Measurements from ENCODE around the gene MRPL37.

The MRPL37 gene

GRCh38 chr1:54234284-54234683 lies 34.3 kb downstream of the MRPL37 start:
- H3K4me3 ChIP-seq (ENCODE audit: low read length, poor library complexity, severe bottlenecking), result no peak overlapping the region
- H3K27me3 ChIP-seq (ENCODE audit: insufficient read depth, low read length, poor library complexity, severe bottlenecking), result no peaks in the 10 kb centered on the region
- H3K4me2 ChIP-seq (ENCODE audit: low read depth, low read length, poor library complexity, severe bottlenecking), result no peak overlapping the region
- H3K9ac ChIP-seq (ENCODE audit: low read depth, low read length, poor library complexity, severe bottlenecking), result no peak overlapping the region
- H3K9me3 ChIP-seq (ENCODE audit: insufficient read depth, low read depth, low read length), result no peaks in the 10 kb centered on the region
- H3F3A ChIP-seq (ENCODE audit: low read depth), result no peaks in the 10 kb centered on the region
- no peaks in the 10 kb centered on the region for H3K79me2 ChIP-seq (ENCODE audit: insufficient read depth, low read length)
- no peaks in the 10 kb centered on the region for H4K20me1 ChIP-seq (ENCODE audit: insufficient read depth, low read length, poor library complexity, severe bottlenecking)
- peaks cover 31% of the 10 kb centered on the region; the same call in 1 of the 2 replicates for H3K36me3 ChIP-seq (ENCODE audit: insufficient read depth, low read length)
- H2AFZ ChIP-seq (ENCODE audit: low read length), result no peak overlapping the region
- no peaks in the 10 kb centered on the region for H3K9me2 ChIP-seq (replicated peaks; ENCODE audit: low read depth, low read length)
- H3K4me1 ChIP-seq (ENCODE audit: insufficient read depth, low read length, poor library complexity, severe bottlenecking), result no peaks in the 10 kb centered on the region
- no peak for TF ChIP-seq CTCF (conservative IDR thresholded peaks at IDR 0.05; ENCODE audit: low read length)
- no peak for TF ChIP-seq EZH2phosphoT487 (IDR thresholded peaks at IDR 0.05; ENCODE audit: borderline replicate concordance)

- Histone ChIP-seq H2AFZ (ENCODE audit: low read length) (no peak overlapping the region), H3K79me2 (ENCODE audit: insufficient read depth, low read length) (no peaks in the 10 kb centered on the region), H4K20me1 (ENCODE audit: insufficient read depth, low read length, poor library complexity, severe bottlenecking) (no peaks in the 10 kb centered on the region), H3F3A (ENCODE audit: low read depth) (no peaks in the 10 kb centered on the region), H3K36me3 (ENCODE audit: insufficient read depth, low read length) (peaks cover 51% of the 10 kb centered on the region; the same call in 1 of the 2 replicates), H3K4me1 (ENCODE audit: insufficient read depth, low read length, poor library complexity, severe bottlenecking) (no peaks in the 10 kb centered on the region), H3K9me2 (replicated peaks; ENCODE audit: low read depth, low read length) (no peaks in the 10 kb centered on the region), H3K9me3 (ENCODE audit: insufficient read depth, low read depth, low read length) (no peaks in the 10 kb centered on the region), H3K4me3 (ENCODE audit: low read length, poor library complexity, severe bottlenecking) (no peak overlapping the region), H3K9ac (ENCODE audit: low read depth, low read length, poor library complexity, severe bottlenecking) (no peak overlapping the region), H3K27me3 (ENCODE audit: insufficient read depth, low read length, poor library complexity, severe bottlenecking) (no peaks in the 10 kb centered on the region), H3K4me2 (ENCODE audit: low read depth, low read length, poor library complexity, severe bottlenecking) (no peak overlapping the region)
- TF ChIP-seq EZH2phosphoT487 (IDR thresholded peaks at IDR 0.05; ENCODE audit: borderline replicate concordance) (no peak), CTCF (conservative IDR thresholded peaks at IDR 0.05; ENCODE audit: low read length) (no peak)
These were observed 37.6 kb downstream of the MRPL37 start for GRCh38 chr1:54237586-54237985.

- no peaks in the 10 kb centered on the region for H4K20me1 ChIP-seq (ENCODE audit: insufficient read depth, low read length, poor library complexity, severe bottlenecking)
- no peaks in the 10 kb centered on the region for H3K27me3 ChIP-seq (ENCODE audit: insufficient read depth, low read length, poor library complexity, severe bottlenecking)
- H3K36me3 ChIP-seq (ENCODE audit: insufficient read depth, low read length), result peaks cover 57% of the 10 kb centered on the region; the same call in 1 of the 2 replicates
- TF ChIP-seq CTCF (conservative IDR thresholded peaks at IDR 0.05; ENCODE audit: low read length), result no peak
- TF ChIP-seq EZH2phosphoT487 (IDR thresholded peaks at IDR 0.05; ENCODE audit: borderline replicate concordance), result no peak
- H3K9me2 ChIP-seq (replicated peaks; ENCODE audit: low read depth, low read length), result no peaks in the 10 kb centered on the region
- no peak overlapping the region for H3K4me3 ChIP-seq (ENCODE audit: low read length, poor library complexity, severe bottlenecking)
- no peak overlapping the region for H3K4me2 ChIP-seq (ENCODE audit: low read depth, low read length, poor library complexity, severe bottlenecking)
- H3F3A ChIP-seq (ENCODE audit: low read depth), result no peaks in the 10 kb centered on the region
- no peak overlapping the region for H3K9ac ChIP-seq (ENCODE audit: low read depth, low read length, poor library complexity, severe bottlenecking)
- no peaks in the 10 kb centered on the region for H3K4me1 ChIP-seq (ENCODE audit: insufficient read depth, low read length, poor library complexity, severe bottlenecking)
- H3K9me3 ChIP-seq (ENCODE audit: insufficient read depth, low read depth, low read length), result no peaks in the 10 kb centered on the region
- H2AFZ ChIP-seq (ENCODE audit: low read length), result no peak overlapping the region
- H3K79me2 ChIP-seq (ENCODE audit: insufficient read depth, low read length), result no peaks in the 10 kb centered on the region
These were observed 38.5 kb downstream of the MRPL37 start for GRCh38 chr1:54238353-54239034.

Measured in Loucy (cell line).